Measurements from ENCODE around the gene PPP1R26.
"Not testable (repeated sequence)": the region's sequence is repeated elsewhere in the genome, so short reads cannot be mapped to it uniquely, and the experiment has no call there.

Gene PPP1R26

GRCh38 chr9:135479469-135480052 lies at the start of gene PPP1R26:
PPP1R26 (plus strand) TSS chr9:135479782; CDS start chr9:135484511, 4,729 bp downstream.
- no peak for DNase-seq (ENCODE audit: low read depth in 2 of 3, low spot score in 1 of 3)

GRCh38 chr9:135437259-135437658 lies 42.3 kb upstream of the PPP1R26 start:
- no peak for DNase-seq (ENCODE audit: low read depth in 2 of 3, low spot score in 1 of 3)

- not testable (repeated sequence) for DNase-seq (ENCODE audit: low read depth in 2 of 3, low spot score in 1 of 3)
Observed at GRCh38 chr9:135437696-135438095, 41.9 kb upstream of the PPP1R26 start.

GRCh38 chr9:135438581-135439232 lies 40.9 kb upstream of the PPP1R26 start:
- DNase-seq (ENCODE audit: low read depth in 2 of 3, low spot score in 1 of 3) = peak; percentile 24 to 38 (median 34)

- not testable (repeated sequence) for DNase-seq (ENCODE audit: low read depth in 2 of 3, low spot score in 1 of 3)
Observed at GRCh38 chr9:135439514-135439913, 40.1 kb upstream of the PPP1R26 start.

GRCh38 chr9:135439916-135440315 lies 39.7 kb upstream of the PPP1R26 start:
- no peak for DNase-seq (ENCODE audit: low read depth in 2 of 3, low spot score in 1 of 3)

GRCh38 chr9:135440620-135441019 lies 39.0 kb upstream of the PPP1R26 start:
- DNase-seq (ENCODE audit: low read depth in 2 of 3, low spot score in 1 of 3) = no peak

- not testable (repeated sequence) for DNase-seq (ENCODE audit: low read depth in 2 of 3, low spot score in 1 of 3)
Observed at GRCh38 chr9:135441105-135442071, 38.2 kb upstream of the PPP1R26 start.

GRCh38 chr9:135442075-135442474 lies 37.5 kb upstream of the PPP1R26 start:
- DNase-seq (ENCODE audit: low read depth in 2 of 3, low spot score in 1 of 3) = no peak

- DNase-seq (ENCODE audit: low read depth in 2 of 3, low spot score in 1 of 3) = no peak
Observed at GRCh38 chr9:135443797-135444425, 35.7 kb upstream of the PPP1R26 start.

GRCh38 chr9:135447126-135447525 lies 32.5 kb upstream of the PPP1R26 start:
- DNase-seq (ENCODE audit: low read depth in 2 of 3, low spot score in 1 of 3) = no peak

- no peak for DNase-seq (ENCODE audit: low read depth in 2 of 3, low spot score in 1 of 3)
Observed at GRCh38 chr9:135448663-135449100, 30.9 kb upstream of the PPP1R26 start.

GRCh38 chr9:135449532-135449931 lies 30.1 kb upstream of the PPP1R26 start:
- DNase-seq (ENCODE audit: low read depth in 2 of 3, low spot score in 1 of 3) = not testable (repeated sequence)

- DNase-seq (ENCODE audit: low read depth in 2 of 3, low spot score in 1 of 3) = no peak
Observed at GRCh38 chr9:135450956-135451355, 28.6 kb upstream of the PPP1R26 start.

- DNase-seq (ENCODE audit: low read depth in 2 of 3, low spot score in 1 of 3) = not testable (repeated sequence)
Observed at GRCh38 chr9:135451909-135452308, 27.7 kb upstream of the PPP1R26 start.

GRCh38 chr9:135454737-135455136 lies 24.8 kb upstream of the PPP1R26 start:
- no peak for DNase-seq (ENCODE audit: low read depth in 2 of 3, low spot score in 1 of 3)

GRCh38 chr9:135455401-135456030 lies 24.1 kb upstream of the PPP1R26 start:
- no peak for DNase-seq (ENCODE audit: low read depth in 2 of 3, low spot score in 1 of 3)

GRCh38 chr9:135456436-135457104 lies 23.0 kb upstream of the PPP1R26 start:
- DNase-seq (ENCODE audit: low read depth in 2 of 3, low spot score in 1 of 3) = no peak

- DNase-seq (ENCODE audit: low read depth in 2 of 3, low spot score in 1 of 3) = not testable (repeated sequence)
Observed at GRCh38 chr9:135458478-135458877, 21.1 kb upstream of the PPP1R26 start.

- no peak for DNase-seq (ENCODE audit: low read depth in 2 of 3, low spot score in 1 of 3)
Observed at GRCh38 chr9:135461936-135462335, 17.6 kb upstream of the PPP1R26 start.
